SK-N-SH (cell line): Measurements from ENCODE around the gene EHD1.
A peak's percentile ranks its signal among the peaks of the same experiment; 100 is the strongest.

ENCODE experiments used
- EP300 ChIP-seq, 2 experiments: IDR thresholded peaks; 2 replicates each; pipeline versions ENCODE4 v1.4.0 to v1.6.1; 2012; ENCODE audit warnings: borderline replicate concordance in 1 of 2, low read depth in 1 of 2, low read length in 1 of 2
- YY1 ChIP-seq: IDR thresholded peaks from 2 replicates; pipeline ENCODE4 v1.4.0; 2012; ENCODE audit warnings: low read depth, mild to moderate bottlenecking
- TF ChIP-seq, protein P1 (sequence below): fragments of 200-600 bp; sonication (generic); IDR thresholded peaks from 2 replicates; pipeline ENCODE4 v1.6.1; 2017; ENCODE audit warnings: antibody characterized with exemption, mild to moderate bottlenecking, moderate library complexity

- TF ChIP-seq YY1 (no peak), EP300 (IDR thresholded peaks at IDR 0.05; ENCODE audit: borderline replicate concordance in 1 of 2, low read depth in 1 of 2, low read length in 1 of 2) (no peak)
- TF ChIP-seq, protein P1, sequence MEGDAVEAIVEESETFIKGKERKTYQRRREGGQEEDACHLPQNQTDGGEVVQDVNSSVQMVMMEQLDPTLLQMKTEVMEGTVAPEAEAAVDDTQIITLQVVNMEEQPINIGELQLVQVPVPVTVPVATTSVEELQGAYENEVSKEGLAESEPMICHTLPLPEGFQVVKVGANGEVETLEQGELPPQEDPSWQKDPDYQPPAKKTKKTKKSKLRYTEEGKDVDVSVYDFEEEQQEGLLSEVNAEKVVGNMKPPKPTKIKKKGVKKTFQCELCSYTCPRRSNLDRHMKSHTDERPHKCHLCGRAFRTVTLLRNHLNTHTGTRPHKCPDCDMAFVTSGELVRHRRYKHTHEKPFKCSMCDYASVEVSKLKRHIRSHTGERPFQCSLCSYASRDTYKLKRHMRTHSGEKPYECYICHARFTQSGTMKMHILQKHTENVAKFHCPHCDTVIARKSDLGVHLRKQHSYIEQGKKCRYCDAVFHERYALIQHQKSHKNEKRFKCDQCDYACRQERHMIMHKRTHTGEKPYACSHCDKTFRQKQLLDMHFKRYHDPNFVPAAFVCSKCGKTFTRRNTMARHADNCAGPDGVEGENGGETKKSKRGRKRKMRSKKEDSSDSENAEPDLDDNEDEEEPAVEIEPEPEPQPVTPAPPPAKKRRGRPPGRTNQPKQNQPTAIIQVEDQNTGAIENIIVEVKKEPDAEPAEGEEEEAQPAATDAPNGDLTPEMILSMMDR, result peak; percentile 37
These were observed 8.7 kb downstream of the EHD1 start for GRCh38 chr11:64869571-64870175.
